DND-41 (cell line): Measurements from ENCODE around the gene FBXL15.

ENCODE experiments used
- ATAC-seq: fragments of 200-7000 bp; cut with Tn5 transposase; 3 replicates; pipeline ENCODE4 v1.9.1; 2021; ENCODE audit warnings: low read depth; ENCODE audit not compliant: insufficient read depth
- DNase-seq: peaks from one replicate; pipeline ENCODE4 v3.0.0-alpha.2; 2020
- H2AFZ ChIP-seq: 2 replicates; pipeline ENCODE4 v1.6.0; 2012; ENCODE audit warnings: low read depth, low read length
- H3K27ac ChIP-seq: 2 replicates; pipeline ENCODE4 v1.5.1; 2012; ENCODE audit warnings: low read length, inconsistent platforms
- H3K27me3 ChIP-seq: fragments of 200-600 bp; sonication (generic); 2 replicates; pipeline ENCODE4 v1.6.0; 2012; ENCODE audit warnings: low read length, mild to moderate bottlenecking, inconsistent platforms; ENCODE audit not compliant: insufficient read depth, poor library complexity
- H3K36me3 ChIP-seq: 2 replicates; pipeline ENCODE4 v1.5.1; 2012; ENCODE audit warnings: low read length, inconsistent platforms; ENCODE audit not compliant: insufficient read depth
- H3K4me1 ChIP-seq: 2 replicates; pipeline ENCODE4 v1.5.1; 2012; ENCODE audit warnings: mild to moderate bottlenecking, low read length; ENCODE audit not compliant: insufficient read depth
- H3K4me2 ChIP-seq: 2 replicates; pipeline ENCODE4 v1.6.0; 2012; ENCODE audit warnings: mild to moderate bottlenecking, moderate library complexity, low read length, inconsistent platforms; ENCODE audit not compliant: insufficient read depth
- H3K4me3 ChIP-seq, 2 experiments: fragments of 200-600 bp in 1 of 2; shearing (Covaris generic) in 1 of 2; 2 replicates each; pipeline ENCODE4 v1.5.1; 2012 to 2016; ENCODE audit warnings: inconsistent platforms in 2 of 2, low read length in 2 of 2, mild to moderate bottlenecking in 2 of 2, low read depth in 1 of 2, moderate library complexity in 1 of 2
- H3K79me2 ChIP-seq: 2 replicates; pipeline ENCODE4 v1.6.0; 2012; ENCODE audit warnings: low read length, inconsistent platforms; ENCODE audit not compliant: insufficient read depth
- H3K9ac ChIP-seq: 2 replicates; pipeline ENCODE4 v1.6.0; 2012; ENCODE audit warnings: low read depth, mild to moderate bottlenecking, inconsistent platforms, low read length, moderate library complexity
- H3K9me3 ChIP-seq: 2 replicates; pipeline ENCODE4 v1.5.1; 2012; ENCODE audit warnings: low read length, moderate library complexity, mild to moderate bottlenecking, inconsistent platforms; ENCODE audit not compliant: insufficient read depth, severe bottlenecking
- H4K20me1 ChIP-seq: 2 replicates; pipeline ENCODE4 v1.6.0; 2012; ENCODE audit warnings: low read length; ENCODE audit not compliant: insufficient read depth
- CTCF ChIP-seq: IDR thresholded peaks from 2 replicates; pipeline ENCODE4 v1.5.1; 2012; ENCODE audit warnings: borderline replicate concordance, low read length, moderate library complexity, mild to moderate bottlenecking; ENCODE audit not compliant: poor library complexity, severe bottlenecking; ENCODE audit errors: extremely low read depth
- EZH2 ChIP-seq: IDR thresholded peaks from 3 replicates; pipeline ENCODE4 v1.6.1; 2012; ENCODE audit warnings: borderline replicate concordance, low read depth, mild to moderate bottlenecking, moderate library complexity, low read length, inconsistent platforms; ENCODE audit not compliant: severe bottlenecking

Gene FBXL15

GRCh38 chr10:102402512-102402896, 18.1 kb upstream of the FBXL15 start:
- Histone ChIP-seq H3K27me3 (no peaks in the 10 kb centered on the region), H3K9me3 (no peaks in the 10 kb centered on the region), H3K4me3 (no peak overlapping the region), H3K9ac (no peak overlapping the region), H3K79me2 (no peaks in the 10 kb centered on the region), H4K20me1 (no peaks in the 10 kb centered on the region), H3K4me2 (no peak overlapping the region), H2AFZ (no peak overlapping the region), H3K36me3 (no peaks in the 10 kb centered on the region), H3K4me1 (peaks cover 21% of the 10 kb centered on the region), H3K27ac (no peak overlapping the region)
- no peak for TF ChIP-seq CTCF
- ATAC-seq (no peak), DNase-seq (no peak)

GRCh38 chr10:102403115-102403514, 17.5 kb upstream of the FBXL15 start:
- no peak for TF ChIP-seq EZH2
- no peak for TF ChIP-seq CTCF
- no peak overlapping the region for H2AFZ ChIP-seq
- H4K20me1 ChIP-seq: no peaks in the 10 kb centered on the region
- H3K4me1 ChIP-seq: peaks cover 21% of the 10 kb centered on the region
- H3K36me3 ChIP-seq: no peaks in the 10 kb centered on the region
- H3K79me2 ChIP-seq: no peaks in the 10 kb centered on the region
- H3K27ac ChIP-seq: no peak overlapping the region
- H3K9me3 ChIP-seq: no peaks in the 10 kb centered on the region
- peaks cover 6% of the 10 kb centered on the region for H3K27me3 ChIP-seq
- no peak overlapping the region for H3K9ac ChIP-seq
- ATAC-seq (no peak), DNase-seq (no peak)
- H3K4me2 ChIP-seq: no peak overlapping the region
- no peak overlapping the region for H3K4me3 ChIP-seq

- Histone ChIP-seq H3K9me3 (no peaks in the 10 kb centered on the region), H3K27me3 (peaks cover 18% of the 10 kb centered on the region), H3K79me2 (no peaks in the 10 kb centered on the region), H3K27ac (no peak overlapping the region), H4K20me1 (peaks cover under 1% of the 10 kb centered on the region; the same call in 1 of the 2 replicates), H3K9ac (no peak overlapping the region), H3K4me3 (no peak overlapping the region), H3K4me1 (peaks cover 16% of the 10 kb centered on the region), H3K36me3 (no peaks in the 10 kb centered on the region), H3K4me2 (no peak overlapping the region), H2AFZ (no peak overlapping the region)
- TF ChIP-seq CTCF (no peak), EZH2 (no peak)
- no peak for ATAC-seq
- no peak for DNase-seq
Observed at GRCh38 chr10:102404361-102405107, 16.1 kb upstream of the FBXL15 start.

- H3K9ac ChIP-seq: no peak overlapping the region
- no peak overlapping the region for H3K27ac ChIP-seq
- peaks cover 13% of the 10 kb centered on the region for H3K4me1 ChIP-seq
- DNase-seq (no peak), ATAC-seq (no peak)
- H3K27me3 ChIP-seq: peaks cover 24% of the 10 kb centered on the region
- no peak overlapping the region for H3K4me2 ChIP-seq
- H3K36me3 ChIP-seq: no peaks in the 10 kb centered on the region
- H3K79me2 ChIP-seq: no peaks in the 10 kb centered on the region
- H3K9me3 ChIP-seq: no peaks in the 10 kb centered on the region
- no peak overlapping the region for H3K4me3 ChIP-seq
- TF ChIP-seq CTCF: no peak
- no peak for TF ChIP-seq EZH2
- peaks cover 6% of the 10 kb centered on the region; the same call in 1 of the 2 replicates for H4K20me1 ChIP-seq
- H2AFZ ChIP-seq: no peak overlapping the region
Observed at GRCh38 chr10:102405108-102405571, 15.5 kb upstream of the FBXL15 start.
